ENCODE data around the gene FBN1.

DNA sequence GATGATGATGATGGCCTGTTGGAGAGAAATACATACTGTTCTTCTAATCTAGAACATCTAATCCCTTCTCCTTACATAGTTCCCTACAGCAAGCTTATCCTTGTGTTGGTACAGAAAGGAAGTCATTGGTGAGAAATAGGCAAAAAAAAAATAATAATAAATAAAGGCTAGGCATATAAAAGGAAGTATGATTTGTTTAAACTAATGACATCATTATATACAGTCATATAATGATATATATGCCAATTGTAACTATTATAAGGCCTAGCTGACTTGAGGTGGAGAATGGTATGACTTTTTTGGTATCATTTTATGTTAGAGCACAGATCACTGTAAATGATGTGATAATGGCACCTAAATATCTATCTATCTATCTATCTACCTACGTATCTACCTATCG is 171.8 kb downstream of the FBN1 start:
- no peak for TF ChIP-seq EZH2 (IDR thresholded peaks at IDR 0.05; ENCODE audit: borderline replicate concordance, low read depth, low read length, severe bottlenecking)
- no peak for TF ChIP-seq GATA2 (IDR thresholded peaks at IDR 0.05; ENCODE audit: insufficient read depth, insufficient read length, low read depth, low read length)

All from endothelial cell of umbilical vein (primary cell).